ENCODE data around the gene HOXD1.

HOXD1 gene

GRCh38 chr2:176154576-176155252, 33.8 kb upstream of the HOXD1 start:
- no peak overlapping the region for H3K4me3 ChIP-seq (replicated peaks; ENCODE audit: low read depth, low read length)
- no peak for TF ChIP-seq CTCF (IDR thresholded peaks at IDR 0.05; ENCODE audit: low read length, missing control alignments)
- DNase-seq (ENCODE audit: low read depth): no peak

- H3K4me3 ChIP-seq (replicated peaks; ENCODE audit: low read depth, low read length): no peak overlapping the region
- TF ChIP-seq CTCF (IDR thresholded peaks at IDR 0.05; ENCODE audit: low read length, missing control alignments): no peak
- no peak for DNase-seq (ENCODE audit: low read depth)
These were observed 33.0 kb upstream of the HOXD1 start for GRCh38 chr2:176155356-176156044.

- H3K4me3 ChIP-seq (replicated peaks; ENCODE audit: low read depth, low read length): no peak overlapping the region
These were observed 32.1 kb upstream of the HOXD1 start for GRCh38 chr2:176156301-176156806.

GRCh38 chr2:176156807-176157498, 31.5 kb upstream of the HOXD1 start, which contains the start of gene HOXD3:
Gene HOXD3 (plus strand): TSS chr2:176157307. CDS start chr2:176169115, 11,808 bp downstream.
- H3K4me3 ChIP-seq (replicated peaks; ENCODE audit: low read depth, low read length): no peak within 1 kb of the TSS
- TF ChIP-seq CTCF (IDR thresholded peaks at IDR 0.05; ENCODE audit: low read length, missing control alignments): no peak
- no peak for DNase-seq (ENCODE audit: low read depth)

More at GRCh38 chr2:176156301-176156806, 32.1 kb upstream of the HOXD1 start:
- no peak for TF ChIP-seq CTCF (IDR thresholded peaks at IDR 0.05; ENCODE audit: low read length, missing control alignments)
- DNase-seq (ENCODE audit: low read depth): no peak

- H3K4me3 ChIP-seq (replicated peaks; ENCODE audit: low read depth, low read length): no peak overlapping the region
- no peak for DNase-seq (ENCODE audit: low read depth)
- TF ChIP-seq CTCF (IDR thresholded peaks at IDR 0.05; ENCODE audit: low read length, missing control alignments): no peak
These were observed 30.8 kb upstream of the HOXD1 start for GRCh38 chr2:176157499-176158185.

GRCh38 chr2:176158186-176158591, 30.3 kb upstream of the HOXD1 start:
- no peak for TF ChIP-seq CTCF (IDR thresholded peaks at IDR 0.05; ENCODE audit: low read length, missing control alignments)

More at GRCh38 chr2:176158186-176158591, 30.3 kb upstream of the HOXD1 start:
- H3K4me3 ChIP-seq (replicated peaks; ENCODE audit: low read depth, low read length): no peak overlapping the region
- no peak for DNase-seq (ENCODE audit: low read depth)

All from fibroblast of pulmonary artery (primary cell).